Measurements from ENCODE around the gene ST8SIA1. TPM values are rescaled to one million over a fixed set of nuclear protein-coding genes. Genes with fewer than 3 reads are reported as not detected.

The ST8SIA1 gene
- total RNA-seq, 1 donor from 2014 or later: 7.7 TPM

DNA sequence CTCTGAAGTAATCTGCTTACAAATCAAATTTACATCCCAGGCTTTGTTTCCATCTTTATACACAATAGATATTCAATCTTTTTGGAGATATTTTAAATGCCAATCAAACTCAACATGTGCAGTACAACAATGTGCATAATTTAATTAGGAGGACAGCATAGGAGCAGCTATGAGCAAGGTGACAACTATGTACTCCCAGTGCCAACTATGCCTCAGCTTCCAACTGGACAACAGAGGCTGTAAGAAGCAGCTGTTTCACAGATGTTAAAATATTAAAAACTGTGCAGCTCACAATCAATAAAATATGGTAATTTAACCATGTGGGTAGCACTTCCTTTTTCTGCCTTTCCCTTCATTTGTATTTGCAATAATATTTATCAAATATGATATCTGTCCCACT is 99.9 kb downstream of the ST8SIA1 start:
- H3K27me3 ChIP-seq (ENCODE audit: insufficient read depth, low read length): no peaks in the 10 kb centered on the region
- DNase-seq (ENCODE audit: low read depth): peak; percentile 82
- no peak overlapping the region for H3K9ac ChIP-seq (ENCODE audit: low read length)
- Mint-ChIP-seq H3K4me3 (ENCODE audit: unreplicated experiment) (no peak overlapping the region), H3K27ac (ENCODE audit: unreplicated experiment) (no peak overlapping the region), H3K27me3 (ENCODE audit: low read depth, unreplicated experiment) (no peaks in the 10 kb centered on the region), H3K9me3 (ENCODE audit: unreplicated experiment) (no peaks in the 10 kb centered on the region), H3K4me1 (ENCODE audit: low read depth, unreplicated experiment) (peaks cover 22% of the 10 kb centered on the region), H3K36me3 (ENCODE audit: low read depth, unreplicated experiment) (no peaks in the 10 kb centered on the region)
- H3K27ac ChIP-seq (ENCODE audit: low read depth, low read length): no peak overlapping the region
- no peak overlapping the region for H3K4me2 ChIP-seq (ENCODE audit: low read length)
- H3K4me3 ChIP-seq (ENCODE audit: insufficient read depth, low read depth, low read length): no peak overlapping the region
- H4K20me1 ChIP-seq (ENCODE audit: insufficient read depth, low read length): no peaks in the 10 kb centered on the region
- H2AFZ ChIP-seq (ENCODE audit: low read depth, low read length): no peak overlapping the region
- TF ChIP-seq EZH2 (IDR thresholded peaks at IDR 0.05; ENCODE audit: insufficient read depth, low read length): no peak
- TF ChIP-seq, protein P1, sequence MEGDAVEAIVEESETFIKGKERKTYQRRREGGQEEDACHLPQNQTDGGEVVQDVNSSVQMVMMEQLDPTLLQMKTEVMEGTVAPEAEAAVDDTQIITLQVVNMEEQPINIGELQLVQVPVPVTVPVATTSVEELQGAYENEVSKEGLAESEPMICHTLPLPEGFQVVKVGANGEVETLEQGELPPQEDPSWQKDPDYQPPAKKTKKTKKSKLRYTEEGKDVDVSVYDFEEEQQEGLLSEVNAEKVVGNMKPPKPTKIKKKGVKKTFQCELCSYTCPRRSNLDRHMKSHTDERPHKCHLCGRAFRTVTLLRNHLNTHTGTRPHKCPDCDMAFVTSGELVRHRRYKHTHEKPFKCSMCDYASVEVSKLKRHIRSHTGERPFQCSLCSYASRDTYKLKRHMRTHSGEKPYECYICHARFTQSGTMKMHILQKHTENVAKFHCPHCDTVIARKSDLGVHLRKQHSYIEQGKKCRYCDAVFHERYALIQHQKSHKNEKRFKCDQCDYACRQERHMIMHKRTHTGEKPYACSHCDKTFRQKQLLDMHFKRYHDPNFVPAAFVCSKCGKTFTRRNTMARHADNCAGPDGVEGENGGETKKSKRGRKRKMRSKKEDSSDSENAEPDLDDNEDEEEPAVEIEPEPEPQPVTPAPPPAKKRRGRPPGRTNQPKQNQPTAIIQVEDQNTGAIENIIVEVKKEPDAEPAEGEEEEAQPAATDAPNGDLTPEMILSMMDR (IDR thresholded peaks at IDR 0.05; ENCODE audit: insufficient read depth, low read depth, low read length): no peak
- no peak for FAIRE-seq
- H3K4me1 ChIP-seq (ENCODE audit: insufficient read depth, low read length): peaks cover 10% of the 10 kb centered on the region
- no peaks in the 10 kb centered on the region for H3K36me3 ChIP-seq (ENCODE audit: insufficient read depth, low read length)
- H3K9me3 ChIP-seq (ENCODE audit: insufficient read depth, low read depth, low read length): no peaks in the 10 kb centered on the region
- no peaks in the 10 kb centered on the region for H3K79me2 ChIP-seq (ENCODE audit: insufficient read depth, low read length)

DNA sequence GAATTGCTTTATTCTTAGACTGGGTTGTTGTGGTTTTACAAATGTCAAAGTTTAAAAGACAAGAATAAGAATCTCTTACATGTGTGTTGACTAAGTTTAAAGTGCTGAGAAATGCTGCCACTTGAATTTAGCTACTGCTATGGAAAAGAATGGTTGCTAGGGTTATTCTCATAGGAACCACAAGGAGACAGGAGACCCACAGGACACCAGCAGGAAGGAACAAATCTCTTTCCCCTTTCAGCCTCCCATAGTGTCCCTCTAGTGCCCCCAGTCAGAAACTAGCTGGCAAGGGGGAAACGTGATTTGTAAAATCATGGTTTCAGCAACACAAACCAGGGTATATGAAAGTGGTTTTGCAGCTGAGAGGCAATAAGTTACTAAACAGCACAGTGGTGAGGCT is 102.7 kb downstream of the ST8SIA1 start:
- Histone ChIP-seq H4K20me1 (ENCODE audit: insufficient read depth, low read length) (no peaks in the 10 kb centered on the region), H2AFZ (ENCODE audit: low read depth, low read length) (no peak overlapping the region), H3K27me3 (ENCODE audit: insufficient read depth, low read length) (no peaks in the 10 kb centered on the region), H3K79me2 (ENCODE audit: insufficient read depth, low read length) (no peaks in the 10 kb centered on the region), H3K36me3 (ENCODE audit: insufficient read depth, low read length) (no peaks in the 10 kb centered on the region), H3K27ac (ENCODE audit: low read depth, low read length) (no peak overlapping the region), H3K9me3 (ENCODE audit: insufficient read depth, low read depth, low read length) (no peaks in the 10 kb centered on the region), H3K4me3 (ENCODE audit: insufficient read depth, low read depth, low read length) (no peak overlapping the region), H3K4me2 (ENCODE audit: low read length) (no peak overlapping the region), H3K4me1 (ENCODE audit: insufficient read depth, low read length) (peaks cover 21% of the 10 kb centered on the region), H3K9ac (ENCODE audit: low read length) (no peak overlapping the region)
- Mint-ChIP-seq H3K27ac (ENCODE audit: unreplicated experiment) (no peak overlapping the region), H3K4me3 (ENCODE audit: unreplicated experiment) (no peak overlapping the region), H3K36me3 (ENCODE audit: low read depth, unreplicated experiment) (no peaks in the 10 kb centered on the region), H3K27me3 (ENCODE audit: low read depth, unreplicated experiment) (no peaks in the 10 kb centered on the region), H3K4me1 (ENCODE audit: low read depth, unreplicated experiment) (peaks cover 35% of the 10 kb centered on the region), H3K9me3 (ENCODE audit: unreplicated experiment) (no peaks in the 10 kb centered on the region)
- FAIRE-seq (no peak), DNase-seq (ENCODE audit: low read depth) (no peak)
- TF ChIP-seq, protein P1 (IDR thresholded peaks at IDR 0.05; ENCODE audit: insufficient read depth, low read depth, low read length): peak; percentile 6
- TF ChIP-seq EZH2 (IDR thresholded peaks at IDR 0.05; ENCODE audit: insufficient read depth, low read length): no peak

DNA sequence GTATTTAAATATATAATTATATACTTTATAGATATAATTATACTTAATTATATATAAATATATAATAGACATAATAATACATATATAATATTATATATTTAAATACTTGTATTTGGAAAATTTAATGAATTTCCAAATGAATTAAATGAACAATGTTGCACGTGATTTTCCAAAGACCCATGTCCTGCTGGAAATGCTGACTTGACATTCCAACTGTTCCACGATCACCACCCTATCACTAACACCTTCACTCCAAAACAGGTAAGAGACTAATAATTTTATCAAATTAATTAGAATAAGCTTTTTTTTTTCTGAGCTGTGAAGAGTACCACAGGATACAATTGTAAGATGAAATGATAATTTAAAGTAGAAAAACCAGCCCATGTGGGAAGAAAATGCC is 103.4 kb downstream of the ST8SIA1 start:
- Histone ChIP-seq H3K79me2 (ENCODE audit: insufficient read depth, low read length) (no peaks in the 10 kb centered on the region), H3K9me3 (ENCODE audit: insufficient read depth, low read depth, low read length) (no peaks in the 10 kb centered on the region), H4K20me1 (ENCODE audit: insufficient read depth, low read length) (no peaks in the 10 kb centered on the region), H3K4me2 (ENCODE audit: low read length) (no peak overlapping the region), H3K4me1 (ENCODE audit: insufficient read depth, low read length) (peaks cover 21% of the 10 kb centered on the region), H3K36me3 (ENCODE audit: insufficient read depth, low read length) (no peaks in the 10 kb centered on the region), H3K4me3 (ENCODE audit: insufficient read depth, low read depth, low read length) (no peak overlapping the region), H3K9ac (ENCODE audit: low read length) (no peak overlapping the region), H3K27ac (ENCODE audit: low read depth, low read length) (no peak overlapping the region), H3K27me3 (ENCODE audit: insufficient read depth, low read length) (no peaks in the 10 kb centered on the region), H2AFZ (ENCODE audit: low read depth, low read length) (no peak overlapping the region)
- DNase-seq (ENCODE audit: low read depth) (no peak), FAIRE-seq (no peak)
- H3K27ac Mint-ChIP-seq (ENCODE audit: unreplicated experiment): no peak overlapping the region
- H3K9me3 Mint-ChIP-seq (ENCODE audit: unreplicated experiment): no peaks in the 10 kb centered on the region
- H3K36me3 Mint-ChIP-seq (ENCODE audit: low read depth, unreplicated experiment): no peaks in the 10 kb centered on the region
- H3K27me3 Mint-ChIP-seq (ENCODE audit: low read depth, unreplicated experiment): no peaks in the 10 kb centered on the region
- no peak overlapping the region for H3K4me3 Mint-ChIP-seq (ENCODE audit: unreplicated experiment)
- H3K4me1 Mint-ChIP-seq (ENCODE audit: low read depth, unreplicated experiment): peaks cover 35% of the 10 kb centered on the region
- TF ChIP-seq EZH2 (IDR thresholded peaks at IDR 0.05; ENCODE audit: insufficient read depth, low read length): no peak
- TF ChIP-seq, protein P1 (IDR thresholded peaks at IDR 0.05; ENCODE audit: insufficient read depth, low read depth, low read length): no peak
